ENCODE results near the gene XAGE2. TPM values are rescaled to one million over a fixed set of nuclear protein-coding genes. Genes with fewer than 3 reads are reported as not detected.

The XAGE2 gene
- total and polyA plus RNA-seq, 2 of the 4 experiments (the other 2 are of a cell fraction) = not detected

- POLR2A ChIA-PET (ENCODE audit: unreplicated experiment) = no interaction called here
- Histone ChIP-seq H3K79me1 (ENCODE audit: low read depth in 1 of 2, low read length in 2 of 2) (no peaks in the 10 kb centered on the region), H2AFZ (replicated peaks; ENCODE audit: low read length, poor library complexity) (no peak overlapping the region), H2BK120ac (ENCODE audit: low read depth, low read length) (no peak overlapping the region), H3K9me3 (ENCODE audit: control insufficient read depth, insufficient read depth, low read length) (no peaks in the 10 kb centered on the region), H4K8ac (ENCODE audit: low read depth in 2 of 2, low read length in 2 of 2) (no peak overlapping the region), H4K5ac (ENCODE audit: low read depth, low read length) (no peak overlapping the region), H2BK5ac (ENCODE audit: low read depth, low read length, poor library complexity, severe bottlenecking) (no peak overlapping the region), H3K14ac (replicated peaks; ENCODE audit: low read depth, low read length) (no peak overlapping the region), H3K4me2 (ENCODE audit: low read depth, low read length) (no peak overlapping the region), H4K20me1 (ENCODE audit: insufficient read depth, low read length) (no peaks in the 10 kb centered on the region), H2BK15ac (ENCODE audit: low read depth, low read length) (no peak overlapping the region), H3K27me3 (ENCODE audit: control insufficient read depth, insufficient read depth, low read length) (peaks cover 17% of the 10 kb centered on the region), H3K9ac (ENCODE audit: low read depth, low read length) (no peak overlapping the region), H3K56ac (ENCODE audit: extremely low read depth, insufficient read depth, low read length) (no peak overlapping the region), H3K4me1 (ENCODE audit: control insufficient read depth, insufficient read depth, low read length) (no peaks in the 10 kb centered on the region), H3K9me1 (ENCODE audit: insufficient read depth, low read length) (no peaks in the 10 kb centered on the region), H3K18ac (ENCODE audit: low read depth, low read length) (no peak overlapping the region), H2AK9ac (replicated peaks; ENCODE audit: low read depth, low read length, poor library complexity) (no peak overlapping the region), H3K36me3 (ENCODE audit: control insufficient read depth, insufficient read depth, low read length) (no peaks in the 10 kb centered on the region), H4K91ac (ENCODE audit: insufficient read depth, low read depth, low read length) (no peak overlapping the region), H3K27ac (ENCODE audit: insufficient read depth, low read length) (no peak overlapping the region), H3K4ac (ENCODE audit: low read depth, low read length) (no peak overlapping the region), H3K23ac (ENCODE audit: low read depth, low read length) (no peak overlapping the region), H2AK5ac (ENCODE audit: low read depth, low read length) (no peak overlapping the region), H2BK20ac (ENCODE audit: low read depth, low read length) (no peak overlapping the region), H3K4me3 (ENCODE audit: insufficient read depth, low read depth, low read length) (no peak overlapping the region)
- CTCF ChIA-PET = no interaction called here
- WGBS, 2 experiments (ENCODE audit: extremely low coverage in 2 of 2, insufficient read length in 1 of 2) = 40% methylated on average over 1 of the region's 8 CpGs; no CpG with 5 or more reads in 1 of the 2 experiments
- BruUV-seq (replicated peaks) = no TSS peak
- in situ Hi-C loops (cut with MboI; ENCODE audit: low sequenced_read_pairs) (no loop called here), dilution Hi-C loops (cut with HindIII; ENCODE audit: low sequenced_read_pairs, unreplicated experiment) (no loop called here), intact Hi-C loops (cut with micrococcal nuclease) (no loop called here)
- no peak for DNase-seq
- TF ChIP-seq CHD1 (IDR thresholded peaks at IDR 0.05; ENCODE audit: low read depth, low read length) (no peak), MAFK (IDR thresholded peaks at IDR 0.05; ENCODE audit: low read depth, low read length) (no peak), MXI1 (IDR thresholded peaks at IDR 0.05; ENCODE audit: borderline replicate concordance, low read depth, low read length) (no peak), USF2 (IDR thresholded peaks at IDR 0.05; ENCODE audit: low read depth, low read length) (no peak), NFE2L2 (IDR thresholded peaks at IDR 0.05; ENCODE audit: low read depth, low read length) (no peak), BHLHE40 (IDR thresholded peaks at IDR 0.05; ENCODE audit: low read depth, low read length) (no peak)
- TF ChIP-seq, protein P1, sequence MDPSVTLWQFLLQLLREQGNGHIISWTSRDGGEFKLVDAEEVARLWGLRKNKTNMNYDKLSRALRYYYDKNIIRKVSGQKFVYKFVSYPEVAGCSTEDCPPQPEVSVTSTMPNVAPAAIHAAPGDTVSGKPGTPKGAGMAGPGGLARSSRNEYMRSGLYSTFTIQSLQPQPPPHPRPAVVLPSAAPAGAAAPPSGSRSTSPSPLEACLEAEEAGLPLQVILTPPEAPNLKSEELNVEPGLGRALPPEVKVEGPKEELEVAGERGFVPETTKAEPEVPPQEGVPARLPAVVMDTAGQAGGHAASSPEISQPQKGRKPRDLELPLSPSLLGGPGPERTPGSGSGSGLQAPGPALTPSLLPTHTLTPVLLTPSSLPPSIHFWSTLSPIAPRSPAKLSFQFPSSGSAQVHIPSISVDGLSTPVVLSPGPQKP (IDR thresholded peaks at IDR 0.05; ENCODE audit: borderline replicate concordance, low read depth, low read length) = no peak
- TF ChIP-seq, protein P2, sequence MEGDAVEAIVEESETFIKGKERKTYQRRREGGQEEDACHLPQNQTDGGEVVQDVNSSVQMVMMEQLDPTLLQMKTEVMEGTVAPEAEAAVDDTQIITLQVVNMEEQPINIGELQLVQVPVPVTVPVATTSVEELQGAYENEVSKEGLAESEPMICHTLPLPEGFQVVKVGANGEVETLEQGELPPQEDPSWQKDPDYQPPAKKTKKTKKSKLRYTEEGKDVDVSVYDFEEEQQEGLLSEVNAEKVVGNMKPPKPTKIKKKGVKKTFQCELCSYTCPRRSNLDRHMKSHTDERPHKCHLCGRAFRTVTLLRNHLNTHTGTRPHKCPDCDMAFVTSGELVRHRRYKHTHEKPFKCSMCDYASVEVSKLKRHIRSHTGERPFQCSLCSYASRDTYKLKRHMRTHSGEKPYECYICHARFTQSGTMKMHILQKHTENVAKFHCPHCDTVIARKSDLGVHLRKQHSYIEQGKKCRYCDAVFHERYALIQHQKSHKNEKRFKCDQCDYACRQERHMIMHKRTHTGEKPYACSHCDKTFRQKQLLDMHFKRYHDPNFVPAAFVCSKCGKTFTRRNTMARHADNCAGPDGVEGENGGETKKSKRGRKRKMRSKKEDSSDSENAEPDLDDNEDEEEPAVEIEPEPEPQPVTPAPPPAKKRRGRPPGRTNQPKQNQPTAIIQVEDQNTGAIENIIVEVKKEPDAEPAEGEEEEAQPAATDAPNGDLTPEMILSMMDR (conservative IDR thresholded peaks at IDR 0.05; ENCODE audit: low read depth, low read length) = no peak
- ATAC-seq (ENCODE audit: low read depth) = no peak
These were observed 6.9 kb upstream of the XAGE2 start for GRCh38 chrX:52361941-52362340.

All from IMR-90 (cell line).